ENCODE results near the gene CEP112.

DNA sequence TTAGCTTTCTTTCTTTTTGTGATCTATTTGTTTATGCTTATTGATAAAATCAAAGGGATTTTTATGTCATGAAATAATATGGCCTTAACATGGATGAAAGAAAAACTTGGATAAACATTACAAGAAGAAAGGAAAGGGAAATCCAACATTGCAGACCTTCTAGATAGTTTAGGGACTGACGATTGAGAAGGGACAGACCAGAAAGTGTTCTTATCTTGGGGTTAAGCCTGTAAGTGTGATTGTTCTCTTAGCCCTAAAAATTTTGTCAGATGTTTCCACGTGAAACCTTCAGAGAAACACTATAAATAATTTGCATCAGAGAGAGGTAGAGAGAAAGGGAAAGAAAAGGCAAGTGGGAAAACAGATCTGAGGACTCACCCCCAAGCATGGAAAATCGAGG, 473.3 kb downstream of the CEP112 start:
- TF ChIP-seq EZH2 (IDR thresholded peaks at IDR 0.05), result no peak
- no peak for TF ChIP-seq POLR2AphosphoS5 (IDR thresholded peaks at IDR 0.05; ENCODE audit: borderline replicate concordance, low read depth, low read length)
- no peak for TF ChIP-seq FOXP2 (optimal IDR thresholded peaks at IDR 0.05; ENCODE audit: control extremely low read depth, extremely low read length, insufficient read depth)

All from SK-N-MC (cell line).